H7 (cell line): ENCODE results near the gene TMCC1. TPM values are rescaled to one million over a fixed set of nuclear protein-coding genes. Genes with fewer than 3 reads are reported as not detected.
"Not testable (repeated sequence)": the region's sequence is repeated elsewhere in the genome, so short reads cannot be mapped to it uniquely, and the experiment has no call there.

Experiments used
- DNase-seq: peaks from one replicate; pipeline ENCODE4 v3.0.0; 2012
- H3K27me3 ChIP-seq: 2 replicates; pipeline ENCODE4 v1.6.0; 2011; ENCODE audit warnings: mild to moderate bottlenecking, low read length; ENCODE audit not compliant: control insufficient read depth, insufficient read depth
- H3K36me3 ChIP-seq: replicated peaks from 2 replicates; pipeline ENCODE4 v1.5.1; 2011; ENCODE audit warnings: low read length; ENCODE audit not compliant: control insufficient read depth, insufficient read depth
- H3K4me3 ChIP-seq: 2 replicates; pipeline ENCODE4 v1.5.1; 2011; ENCODE audit warnings: low read depth, mild to moderate bottlenecking, control low read depth, low read length, moderate library complexity; ENCODE audit not compliant: insufficient read depth
- total RNA-seq: library from RNA; depleted of rRNA; stranded (reverse); fragments of >200 nt; shearing (Covaris generic); gene quantifications from 2 replicates; pipeline ENCODE4 v1.2.3, GENCODE V29; 2014

The TMCC1 gene
- total RNA-seq, 1 experiment from 2014 or later: 24.5 TPM

DNA sequence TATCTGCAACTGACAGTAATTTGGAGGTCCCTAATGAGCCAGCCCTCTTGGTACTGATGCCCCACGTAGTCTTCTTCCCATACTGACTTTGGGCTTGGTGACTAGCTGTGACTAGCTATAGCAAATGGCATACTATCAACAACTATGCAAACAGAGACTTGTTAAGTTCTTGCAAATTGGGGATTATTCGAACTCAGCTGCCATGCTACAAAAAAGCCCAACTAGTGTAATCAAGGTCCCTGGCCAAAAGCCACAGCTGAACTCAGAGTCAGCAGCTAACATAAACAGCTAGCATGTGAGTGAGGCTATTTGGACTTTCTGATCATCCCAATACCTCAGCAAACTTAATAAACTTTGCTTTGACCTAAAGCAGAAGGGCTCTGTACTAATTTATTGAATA, 165.8 kb downstream of the TMCC1 start:
- Histone ChIP-seq H3K36me3 (no peaks in the 10 kb centered on the region), H3K4me3 (no peak overlapping the region), H3K27me3 (no peaks in the 10 kb centered on the region)
- DNase-seq: no peak

GRCh38 chr3:129723558-129724324, 169.8 kb downstream of the TMCC1 start:
- Histone ChIP-seq H3K4me3 (no peak overlapping the region), H3K36me3 (no peaks in the 10 kb centered on the region), H3K27me3 (no peaks in the 10 kb centered on the region)
- no peak for DNase-seq

DNA sequence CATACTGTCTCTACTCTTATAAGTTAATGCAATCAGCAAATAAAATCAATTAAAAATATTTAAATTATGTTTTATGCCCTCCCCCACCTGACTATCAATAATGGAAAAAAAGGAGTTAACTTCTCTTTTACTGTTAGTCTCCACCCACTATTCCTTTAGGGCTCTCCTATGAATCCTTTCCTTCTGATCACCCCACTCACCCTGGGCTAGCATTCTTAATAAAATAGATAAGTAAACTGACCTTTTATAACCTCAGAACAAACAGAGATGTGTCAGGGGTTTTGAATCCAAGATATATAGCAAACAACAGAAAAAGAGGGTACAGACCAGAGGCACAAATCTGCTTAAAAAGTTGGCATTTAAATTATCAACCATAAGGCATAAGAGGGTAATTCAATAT, 171.0 kb downstream of the TMCC1 start:
- Histone ChIP-seq H3K4me3 (no peak overlapping the region), H3K27me3 (no peaks in the 10 kb centered on the region), H3K36me3 (no peaks in the 10 kb centered on the region)
- DNase-seq: no peak

GRCh38 chr3:129718201-129718600, 175.3 kb downstream of the TMCC1 start:
- H3K27me3 ChIP-seq: no peaks in the 10 kb centered on the region
- DNase-seq: no peak
- H3K4me3 ChIP-seq: no peak overlapping the region
- H3K36me3 ChIP-seq: no peaks in the 10 kb centered on the region

- Histone ChIP-seq H3K27me3 (no peaks in the 10 kb centered on the region), H3K4me3 (no peak overlapping the region), H3K36me3 (no peaks in the 10 kb centered on the region)
- no peak for DNase-seq
These were observed 177.7 kb downstream of the TMCC1 start for GRCh38 chr3:129715854-129716253.

DNA sequence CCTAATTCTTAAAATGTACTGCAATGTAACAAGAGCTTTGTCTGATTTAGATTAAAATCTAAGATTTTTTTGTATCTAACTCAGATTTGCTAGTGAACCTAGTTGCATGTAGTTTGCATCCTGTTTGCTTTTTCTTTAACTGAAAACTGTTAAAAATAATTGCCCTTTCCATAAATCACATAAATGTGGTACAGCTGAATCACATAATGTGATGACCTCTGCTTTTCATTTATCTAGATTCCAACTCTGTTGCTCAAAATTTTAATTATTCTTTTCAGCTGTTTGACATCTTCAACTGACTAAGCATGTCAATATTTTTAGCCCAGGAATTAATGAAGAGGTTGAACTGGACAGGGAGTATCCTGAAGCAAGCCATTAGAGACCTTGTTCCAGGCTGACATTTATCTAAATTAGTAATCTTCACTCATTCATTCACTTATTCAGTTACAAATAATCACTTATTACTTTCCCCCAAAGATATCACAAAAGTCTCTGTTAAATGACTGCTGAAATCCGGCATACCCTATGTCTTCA, 185.1 kb downstream of the TMCC1 start:
- no peak overlapping the region for H3K4me3 ChIP-seq
- no peaks in the 10 kb centered on the region for H3K27me3 ChIP-seq
- no peak for DNase-seq
- H3K36me3 ChIP-seq: no peaks in the 10 kb centered on the region

DNA sequence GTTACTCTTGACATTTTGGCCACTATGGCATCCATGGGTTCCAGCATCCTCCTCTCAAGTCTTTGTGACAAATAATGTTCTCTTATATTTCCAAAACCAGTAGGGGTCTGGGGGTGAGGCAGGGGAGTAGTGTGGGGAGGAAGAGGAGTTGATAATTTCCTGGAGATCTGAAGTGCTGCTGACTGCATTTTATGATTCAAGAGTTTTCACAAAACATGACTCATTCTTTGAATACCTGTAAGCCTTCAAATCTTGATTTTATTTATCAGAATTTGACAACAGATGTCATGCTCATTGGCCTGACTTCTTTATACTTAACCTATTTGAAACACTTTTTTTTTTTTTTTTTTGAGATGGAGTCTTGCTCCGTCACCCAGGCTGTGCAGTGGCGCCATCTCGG, 188.2 kb downstream of the TMCC1 start:
- Histone ChIP-seq H3K36me3 (no peaks in the 10 kb centered on the region), H3K4me3 (no peak overlapping the region), H3K27me3 (no peaks in the 10 kb centered on the region)
- no peak for DNase-seq

DNA sequence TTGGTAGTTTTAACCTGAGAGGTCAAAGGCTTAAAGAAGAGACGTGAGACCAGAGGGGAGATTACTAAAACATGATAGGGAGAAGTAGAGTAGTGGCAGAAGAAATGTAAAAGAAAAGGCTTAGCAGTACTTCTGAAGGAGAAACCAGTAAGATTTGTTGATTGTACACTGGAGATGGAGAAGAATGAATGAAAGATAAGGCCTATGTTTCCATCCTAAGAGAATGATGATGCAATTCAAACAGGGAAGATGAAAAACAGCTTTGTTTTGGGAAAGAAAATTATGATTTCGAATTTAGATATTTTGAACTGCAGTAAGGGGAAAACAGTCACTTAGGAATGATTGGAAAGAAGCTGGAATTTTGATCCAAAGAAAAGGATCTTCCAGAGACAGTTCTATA, 189.6 kb downstream of the TMCC1 start:
- DNase-seq: no peak
- Histone ChIP-seq H3K4me3 (no peak overlapping the region), H3K36me3 (no peaks in the 10 kb centered on the region)

GRCh38 chr3:129702934-129703712, 190.4 kb downstream of the TMCC1 start:
- Histone ChIP-seq H3K4me3 (no peak overlapping the region), H3K36me3 (no peaks in the 10 kb centered on the region), H3K27me3 (no peaks in the 10 kb centered on the region)
- DNase-seq: no peak

More for the DNA sequence above, 189.6 kb downstream of the TMCC1 start:
- no peaks in the 10 kb centered on the region for H3K27me3 ChIP-seq

DNA sequence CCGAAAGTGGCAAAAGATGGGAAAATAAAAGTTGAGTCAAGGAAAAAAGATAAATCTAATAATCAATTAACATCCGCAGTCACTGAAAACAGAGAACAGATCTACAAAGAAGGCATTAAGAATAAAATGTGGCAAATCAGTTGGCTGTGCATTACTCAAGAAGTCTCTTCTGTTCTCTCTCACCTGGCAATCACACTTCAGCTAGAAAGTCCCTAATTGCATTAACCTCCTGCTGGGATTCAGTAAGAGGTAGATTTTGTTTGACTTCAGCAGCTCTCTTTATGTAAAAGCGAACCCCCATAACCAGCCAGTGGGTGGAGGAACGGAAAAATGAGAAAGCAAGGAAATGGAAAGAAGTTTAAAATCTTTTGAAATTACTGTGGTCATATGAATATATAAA, 192.3 kb downstream of the TMCC1 start:
- H3K36me3 ChIP-seq: no peaks in the 10 kb centered on the region
- DNase-seq: no peak

GRCh38 chr3:129699612-129700011, 193.9 kb downstream of the TMCC1 start:
- DNase-seq: no peak
- no peak overlapping the region for H3K4me3 ChIP-seq
- H3K36me3 ChIP-seq: no peaks in the 10 kb centered on the region
- no peaks in the 10 kb centered on the region for H3K27me3 ChIP-seq

More for the DNA sequence above, 192.3 kb downstream of the TMCC1 start:
- no peak overlapping the region for H3K4me3 ChIP-seq
- no peaks in the 10 kb centered on the region for H3K27me3 ChIP-seq

DNA sequence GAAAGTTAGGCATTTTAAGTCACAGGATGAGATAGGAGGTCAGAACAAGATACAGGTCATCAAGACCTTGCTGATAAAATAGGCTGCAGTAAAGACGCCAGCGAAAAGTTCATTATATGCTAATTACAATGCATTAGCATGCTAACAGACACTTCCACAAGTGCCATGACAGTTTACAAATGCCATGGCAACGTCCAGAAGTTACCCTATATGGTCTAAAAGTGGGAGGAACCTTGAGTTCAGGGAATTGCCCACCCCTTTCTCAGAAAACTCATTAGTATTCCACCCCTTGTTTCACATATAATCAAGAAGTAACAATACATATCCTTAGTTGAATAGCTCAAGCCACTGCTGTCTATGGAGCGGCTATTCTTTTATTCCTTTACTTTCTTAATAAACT, 194.3 kb downstream of the TMCC1 start:
- no peak for DNase-seq
- Histone ChIP-seq H3K4me3 (no peak overlapping the region), H3K36me3 (no peaks in the 10 kb centered on the region), H3K27me3 (no peaks in the 10 kb centered on the region)

- Histone ChIP-seq H3K4me3 (no peak overlapping the region), H3K27me3 (no peaks in the 10 kb centered on the region)
These were observed 196.1 kb downstream of the TMCC1 start for GRCh38 chr3:129697229-129697969.

DNA sequence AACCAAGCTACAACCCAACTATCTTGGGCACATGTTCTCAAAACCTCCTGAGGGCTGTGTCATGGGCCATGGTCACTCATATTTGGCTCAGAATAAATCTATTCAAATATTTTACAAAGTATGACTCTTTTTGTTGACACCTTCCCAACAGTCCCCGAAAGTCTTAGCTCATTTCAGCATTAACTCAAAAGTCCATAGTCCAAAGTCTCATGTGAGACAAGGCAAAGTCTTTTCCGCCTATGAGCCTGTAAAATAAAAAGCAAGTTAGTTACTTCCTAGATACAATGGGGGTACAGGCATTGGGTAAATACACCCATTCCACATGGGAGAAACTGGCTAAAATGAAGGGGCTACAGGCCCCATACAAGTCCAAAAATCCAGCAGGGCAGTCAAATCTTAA, 197.1 kb downstream of the TMCC1 start:
- H3K36me3 ChIP-seq, H3K4me3 ChIP-seq, H3K27me3 ChIP-seq, DNase-seq: not testable (repeated sequence)

More at GRCh38 chr3:129697229-129697969, 196.1 kb downstream of the TMCC1 start:
- no peak for DNase-seq
- no peaks in the 10 kb centered on the region for H3K36me3 ChIP-seq
